ENCODE measurements around the gene KRT20. TPM values are rescaled to one million over a fixed set of nuclear protein-coding genes. Genes with fewer than 3 reads are reported as not detected.

KRT20 gene
- polyA plus RNA-seq, 1 donor from 2014 or later = not detected

- Mint-ChIP-seq H3K27me3 (peaks cover 14% of the 10 kb centered on the region), H3K27ac (no peak overlapping the region), H3K36me3 (peaks cover 2% of the 10 kb centered on the region), H3K4me1 (no peaks in the 10 kb centered on the region), H3K4me3 (no peak overlapping the region), H3K9me3 (no peaks in the 10 kb centered on the region)
These were observed 36.3 kb downstream of the KRT20 start for GRCh38 chr17:40848583-40849235.

DNA sequence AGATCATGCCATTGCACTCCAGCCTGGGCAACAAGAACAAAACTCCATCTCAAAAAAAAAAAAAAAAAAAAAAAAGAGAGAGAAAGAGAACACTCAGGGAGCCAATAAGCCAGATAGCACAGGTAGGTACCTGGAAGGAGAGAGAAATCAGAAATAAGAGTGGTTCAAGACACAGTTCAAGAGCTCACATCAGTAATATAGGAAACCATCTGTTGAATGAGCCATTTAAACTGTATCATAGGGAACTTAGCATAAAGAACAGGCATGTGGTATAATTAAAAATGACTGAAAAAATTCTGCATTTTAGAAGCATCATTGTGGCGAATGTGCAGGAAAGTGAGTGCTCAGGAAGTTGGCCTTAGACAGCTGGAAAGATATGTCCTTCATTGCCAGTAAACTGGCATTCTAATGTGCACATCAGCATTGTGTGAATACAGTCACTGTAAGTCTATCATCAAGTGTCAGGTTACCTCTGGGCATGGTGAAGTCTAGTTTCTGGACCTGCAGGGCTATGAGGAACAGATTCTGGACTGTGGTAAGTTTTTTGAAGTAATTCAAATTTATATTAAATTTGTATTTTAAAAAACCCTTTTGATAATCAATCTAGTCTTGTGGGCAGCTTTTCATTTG is 38.4 kb downstream of the KRT20 start:
- H3K4me1 Mint-ChIP-seq = peaks cover 0 to 7% (median 4%) of the 10 kb centered on the region in 3 donors
- H3K27ac Mint-ChIP-seq = no peak overlapping the region
- H3K9me3 Mint-ChIP-seq = no peaks in the 10 kb centered on the region
- H3K4me3 Mint-ChIP-seq = no peak overlapping the region
- H3K36me3 Mint-ChIP-seq = peaks cover 2% of the 10 kb centered on the region
- peaks cover 23% of the 10 kb centered on the region for H3K27me3 Mint-ChIP-seq

DNA sequence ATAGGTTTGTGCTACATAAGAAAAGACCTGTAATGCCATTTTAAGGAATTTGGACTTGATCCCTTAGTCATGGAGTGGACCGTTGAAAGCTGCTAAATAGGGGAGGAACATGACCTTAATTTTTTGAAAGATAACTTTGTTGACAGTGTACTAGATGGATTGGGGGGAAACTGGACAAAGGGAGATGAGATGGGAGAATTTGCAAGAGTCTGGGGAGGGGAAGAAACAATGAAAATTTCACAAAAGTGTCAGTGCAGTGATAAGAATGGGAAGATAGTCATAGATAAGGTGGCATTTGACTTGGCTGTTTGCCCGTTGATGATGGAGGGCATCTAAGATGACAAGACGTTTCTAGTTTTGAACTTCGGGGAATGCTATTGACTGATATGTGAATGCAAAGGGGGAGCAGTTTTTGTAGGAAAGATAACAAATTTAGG is 40.4 kb downstream of the KRT20 start:
- Mint-ChIP-seq H3K4me3 (no peak overlapping the region), H3K9me3 (no peaks in the 10 kb centered on the region), H3K27ac (no peak overlapping the region), H3K4me1 (peaks cover 0 to 7% (median 4%) of the 10 kb centered on the region in 3 donors), H3K27me3 (peaks cover 22% of the 10 kb centered on the region), H3K36me3 (peaks cover 2% of the 10 kb centered on the region)

DNA sequence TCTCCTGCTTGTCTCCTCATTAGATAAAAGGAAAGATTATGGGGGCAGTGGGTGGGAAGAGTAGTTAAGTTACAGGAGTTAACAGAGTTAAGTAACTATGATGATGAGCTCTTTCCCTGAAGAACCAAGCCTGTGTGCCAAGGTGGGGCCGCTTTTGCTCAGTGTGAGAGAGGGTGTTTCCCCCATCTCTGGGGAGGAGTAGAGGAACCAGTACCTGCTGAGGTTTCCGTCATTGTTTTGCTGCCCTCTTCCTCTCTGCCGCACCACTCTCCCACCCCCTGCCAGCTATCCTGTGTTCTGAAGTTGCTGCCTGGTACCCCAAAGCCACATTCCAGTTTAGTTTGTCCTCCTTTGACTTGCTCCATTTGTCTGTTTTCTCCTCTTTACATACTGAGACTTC is 41.8 kb downstream of the KRT20 start:
- no peak overlapping the region for H3K4me3 Mint-ChIP-seq
- H3K9me3 Mint-ChIP-seq = no peaks in the 10 kb centered on the region
- H3K27ac Mint-ChIP-seq = no peak overlapping the region
- peaks cover 0 to 7% (median 4%) of the 10 kb centered on the region in 3 donors for H3K4me1 Mint-ChIP-seq
- peaks cover 22% of the 10 kb centered on the region for H3K27me3 Mint-ChIP-seq
- H3K36me3 Mint-ChIP-seq = peaks cover 2% of the 10 kb centered on the region

GRCh38 chr17:40841246-40841645 is 43.8 kb downstream of the KRT20 start:
- Mint-ChIP-seq H3K4me3 (no peak overlapping the region), H3K27me3 (peaks cover 22% of the 10 kb centered on the region), H3K27ac (no peak overlapping the region), H3K36me3 (peaks cover 2% of the 10 kb centered on the region), H3K4me1 (peaks cover 0 to 7% (median 4%) of the 10 kb centered on the region in 3 donors), H3K9me3 (no peaks in the 10 kb centered on the region)

DNA sequence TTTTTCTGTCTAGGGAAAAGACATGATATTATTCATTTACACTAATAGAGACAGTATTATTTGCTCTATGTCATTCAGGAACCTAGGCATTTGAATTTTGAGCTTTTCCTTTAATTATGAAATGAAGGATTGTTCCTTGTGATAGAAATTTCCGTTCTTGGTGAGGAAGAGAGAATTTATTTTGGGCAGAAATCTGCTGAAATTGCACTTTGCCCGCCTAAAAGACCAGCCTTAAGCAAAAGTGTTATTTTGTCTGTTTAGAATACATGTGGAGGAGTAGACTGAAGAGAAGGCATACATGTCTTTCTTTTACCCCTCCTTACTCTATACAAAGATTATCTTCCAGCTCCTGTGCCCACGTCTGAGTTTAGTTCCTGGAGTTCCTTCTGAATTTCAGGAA is 45.8 kb downstream of the KRT20 start:
- peaks cover 0 to 7% (median 4%) of the 10 kb centered on the region in 3 donors for H3K4me1 Mint-ChIP-seq
- peaks cover 13% of the 10 kb centered on the region for H3K27me3 Mint-ChIP-seq
- H3K4me3 Mint-ChIP-seq = no peak overlapping the region
- H3K36me3 Mint-ChIP-seq = no peaks in the 10 kb centered on the region
- H3K27ac Mint-ChIP-seq = no peak overlapping the region
- no peaks in the 10 kb centered on the region for H3K9me3 Mint-ChIP-seq

DNA sequence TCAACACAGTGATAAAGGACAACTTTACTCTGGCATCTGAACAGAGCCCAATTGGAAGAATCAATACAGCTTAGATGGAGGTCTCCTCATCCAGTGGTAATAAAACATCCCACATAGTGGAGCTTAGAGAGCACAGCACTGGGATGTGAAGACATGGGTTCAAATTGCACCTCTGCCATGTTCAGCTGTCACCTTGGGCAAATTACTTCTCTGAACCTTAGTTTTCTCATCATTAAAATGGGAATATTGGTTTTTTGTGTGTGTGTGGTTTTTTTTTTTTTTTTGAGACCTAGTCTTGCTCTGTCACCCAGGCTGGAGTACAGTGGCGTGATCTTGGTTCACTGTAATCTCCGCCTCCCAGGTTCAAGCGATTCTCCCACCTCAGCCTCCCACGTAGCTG is 49.0 kb downstream of the KRT20 start:
- Mint-ChIP-seq H3K4me1 (no peaks in the 10 kb centered on the region), H3K27ac (no peak overlapping the region), H3K4me3 (no peak overlapping the region), H3K36me3 (no peaks in the 10 kb centered on the region), H3K27me3 (peaks cover 3% of the 10 kb centered on the region), H3K9me3 (no peaks in the 10 kb centered on the region)

GRCh38 chr17:40833882-40834281 is 51.2 kb downstream of the KRT20 start:
- no peak overlapping the region for H3K27ac Mint-ChIP-seq
- H3K9me3 Mint-ChIP-seq = peaks cover 0 to 5% (median 0%) of the 10 kb centered on the region in 3 donors
- no peaks in the 10 kb centered on the region for H3K27me3 Mint-ChIP-seq
- H3K4me3 Mint-ChIP-seq = no peak overlapping the region
- no peaks in the 10 kb centered on the region for H3K4me1 Mint-ChIP-seq
- peaks cover 1% of the 10 kb centered on the region for H3K36me3 Mint-ChIP-seq

DNA sequence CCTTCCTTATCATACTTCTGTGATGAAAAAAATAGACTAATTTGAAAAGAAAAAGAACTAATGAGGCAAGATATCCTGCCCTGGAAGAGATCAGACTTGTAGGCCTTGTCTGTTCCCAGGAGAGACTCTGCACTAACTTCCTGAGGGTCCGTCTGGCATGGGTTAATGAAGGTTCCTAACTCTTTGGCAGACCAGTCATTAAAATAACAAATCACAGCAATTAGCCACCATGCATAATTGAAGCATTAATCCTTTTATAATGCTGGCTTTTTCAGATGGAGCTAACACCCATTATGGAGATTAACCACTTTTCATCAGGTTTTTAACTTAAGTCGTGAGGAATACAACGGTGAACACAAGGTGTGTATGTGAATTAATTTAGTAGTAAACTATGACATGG is 52.2 kb downstream of the KRT20 start:
- H3K4me3 Mint-ChIP-seq = no peak overlapping the region
- H3K27me3 Mint-ChIP-seq = no peaks in the 10 kb centered on the region
- H3K27ac Mint-ChIP-seq = no peak overlapping the region
- H3K9me3 Mint-ChIP-seq = peaks cover 0 to 5% (median 0%) of the 10 kb centered on the region in 3 donors
- peaks cover 4% of the 10 kb centered on the region for H3K36me3 Mint-ChIP-seq
- no peaks in the 10 kb centered on the region for H3K4me1 Mint-ChIP-seq

- H3K4me3 Mint-ChIP-seq = no peak overlapping the region
These were observed 54.8 kb downstream of the KRT20 start for GRCh38 chr17:40830085-40830776.

GRCh38 chr17:40828454-40829044 is 56.5 kb downstream of the KRT20 start:
- Mint-ChIP-seq H3K27ac (peak overlapping the region in 1 of 3 donors; percentile 55), H3K27me3 (peaks cover 1% of the 10 kb centered on the region), H3K4me1 (peaks cover 0 to 6% (median 4%) of the 10 kb centered on the region in 3 donors), H3K9me3 (peaks cover 0 to 5% (median 0%) of the 10 kb centered on the region in 3 donors), H3K4me3 (no peak overlapping the region), H3K36me3 (peaks cover 8% of the 10 kb centered on the region)

More at GRCh38 chr17:40830085-40830776, 54.8 kb downstream of the KRT20 start:
- Mint-ChIP-seq H3K36me3 (peaks cover 8% of the 10 kb centered on the region), H3K27me3 (peaks cover 1% of the 10 kb centered on the region), H3K9me3 (peaks cover 0 to 5% (median 0%) of the 10 kb centered on the region in 3 donors), H3K27ac (no peak overlapping the region), H3K4me1 (peaks cover 0 to 4% (median 0%) of the 10 kb centered on the region in 3 donors)

- H3K4me1 Mint-ChIP-seq = peaks cover 0 to 6% (median 4%) of the 10 kb centered on the region in 3 donors
- peak overlapping the region in 1 of 4 donors; percentile 49 for H3K4me3 Mint-ChIP-seq
- peaks cover 1% of the 10 kb centered on the region for H3K27me3 Mint-ChIP-seq
- H3K9me3 Mint-ChIP-seq = peaks cover 0 to 5% (median 0%) of the 10 kb centered on the region in 3 donors
- H3K27ac Mint-ChIP-seq = peak overlapping the region in 1 of 3 donors; percentile 55
- peaks cover 8% of the 10 kb centered on the region for H3K36me3 Mint-ChIP-seq
These were observed 57.1 kb downstream of the KRT20 start for GRCh38 chr17:40827746-40828453.
